Cerebellar nuclear complex (tissue), 1 donor: ENCODE results near the gene CLDN2.
"Not testable (repeated sequence)": the region's sequence is repeated elsewhere in the genome, so short reads cannot be mapped to it uniquely, and the experiment has no call there.

Experiments used
- DNase-seq, 2 experiments: peaks; one replicate each; lab custom pipeline; 2025; lab: John Stamatoyannopoulos, UW

Gene CLDN2, protein sequence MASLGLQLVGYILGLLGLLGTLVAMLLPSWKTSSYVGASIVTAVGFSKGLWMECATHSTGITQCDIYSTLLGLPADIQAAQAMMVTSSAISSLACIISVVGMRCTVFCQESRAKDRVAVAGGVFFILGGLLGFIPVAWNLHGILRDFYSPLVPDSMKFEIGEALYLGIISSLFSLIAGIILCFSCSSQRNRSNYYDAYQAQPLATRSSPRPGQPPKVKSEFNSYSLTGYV

DNA sequence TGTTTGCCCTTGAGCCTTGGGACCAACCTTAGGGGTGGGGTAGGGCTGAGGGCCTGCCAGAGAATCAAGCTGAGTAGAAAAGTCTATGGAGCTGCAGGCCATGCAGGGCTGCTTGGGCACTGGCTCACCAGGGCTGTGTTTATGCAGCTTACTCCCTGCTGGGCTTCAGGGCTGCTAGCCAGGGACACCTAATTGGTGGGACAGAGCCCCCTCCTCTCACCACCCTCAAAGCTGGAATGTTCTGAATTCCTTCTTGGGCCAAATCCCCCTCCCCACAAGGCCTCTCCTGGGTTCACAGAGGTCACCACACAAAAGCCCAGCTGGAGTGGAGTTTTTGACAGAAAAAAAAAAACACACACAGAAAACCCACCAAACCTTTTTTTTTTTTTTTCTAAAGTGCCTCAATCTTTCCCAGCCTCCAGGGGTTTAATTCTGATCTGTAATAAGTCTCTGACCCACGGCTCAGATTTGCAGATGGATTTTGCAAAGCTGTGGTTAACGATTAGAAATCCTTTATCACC lies at the start of gene CLDN2:
Gene CLDN2 (plus strand): TSS at position 471 of the 521 bp plus-strand sequence. CDS start 7,827 bp downstream, outside the sequence.
- no peak for DNase-seq

DNA sequence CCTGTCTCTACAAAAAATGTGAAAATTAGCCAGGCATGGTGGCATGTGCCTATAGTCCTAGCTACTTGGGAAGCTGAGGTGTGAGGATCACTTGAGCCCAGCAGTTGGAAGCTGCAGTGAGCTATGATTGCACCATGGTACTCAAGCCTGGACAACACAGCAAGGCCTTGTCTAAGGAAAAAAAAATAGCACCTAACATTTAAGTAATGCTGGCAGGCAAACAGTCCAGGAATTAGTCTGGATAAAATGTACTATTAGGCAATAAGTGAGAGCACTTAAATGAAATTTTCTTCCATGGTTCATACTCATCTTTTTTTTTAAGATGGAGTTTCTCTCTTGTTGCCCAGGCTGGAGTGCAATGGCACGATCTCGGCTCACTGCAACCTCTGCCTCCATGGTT lies 47.4 kb upstream of the CLDN2 start:
- not testable (repeated sequence) for DNase-seq

DNA sequence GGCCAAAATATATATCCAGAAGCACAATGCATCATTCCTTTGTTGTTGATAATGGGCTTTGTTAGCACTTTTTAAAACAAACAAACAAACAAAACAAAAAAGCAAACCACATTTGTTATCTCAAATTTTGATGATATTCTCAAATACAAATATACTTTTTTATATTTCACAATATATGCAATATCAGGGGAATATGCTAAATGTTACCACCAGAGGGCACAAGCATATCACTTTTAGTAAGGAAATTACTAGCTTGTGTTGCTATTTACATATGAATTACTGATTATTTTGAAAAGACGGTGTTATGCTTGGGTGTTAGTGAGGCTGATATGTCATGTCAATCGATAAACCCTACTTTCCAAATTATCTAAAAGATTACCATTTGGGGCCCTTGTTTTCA lies 46.1 kb upstream of the CLDN2 start:
- no peak for DNase-seq

DNA sequence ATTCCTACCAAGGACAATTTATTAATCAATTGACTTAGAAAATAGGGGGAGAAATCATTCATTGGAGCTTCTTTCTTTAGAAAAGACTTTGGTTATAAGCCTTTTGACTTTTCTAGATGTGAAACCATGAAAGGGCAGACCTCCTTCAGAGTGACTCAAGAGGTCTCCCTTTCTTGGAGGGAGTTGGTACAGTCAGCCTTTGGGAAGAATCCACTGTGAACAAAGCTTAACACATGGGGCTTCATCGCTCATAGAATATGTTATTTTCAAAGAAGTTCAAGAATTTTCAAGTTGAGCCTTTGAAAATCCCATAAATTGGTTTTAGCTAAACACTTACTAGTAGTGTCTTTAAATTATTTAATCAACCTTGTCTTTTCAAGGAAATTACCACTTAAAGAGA lies 45.1 kb upstream of the CLDN2 start:
- no peak for DNase-seq

DNA sequence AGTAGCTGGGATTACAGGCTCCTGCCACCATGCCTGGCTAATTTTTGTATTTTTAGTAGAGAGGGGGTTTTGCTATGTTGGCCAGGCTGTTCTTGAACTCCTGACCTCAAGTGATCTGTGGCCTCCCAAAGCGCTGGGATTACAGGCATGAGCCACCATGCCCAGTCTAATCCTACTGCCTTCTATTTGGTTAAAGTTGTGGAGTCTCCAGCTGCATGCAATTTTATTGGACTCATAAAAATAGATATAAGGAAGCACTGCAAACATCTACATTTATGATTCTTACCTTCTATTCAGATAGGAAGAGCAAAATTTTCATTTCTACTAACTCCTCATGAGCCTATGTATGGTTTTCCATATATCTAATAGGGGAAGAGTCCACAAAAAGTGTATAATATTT lies 30.7 kb upstream of the CLDN2 start:
- no peak for DNase-seq

DNA sequence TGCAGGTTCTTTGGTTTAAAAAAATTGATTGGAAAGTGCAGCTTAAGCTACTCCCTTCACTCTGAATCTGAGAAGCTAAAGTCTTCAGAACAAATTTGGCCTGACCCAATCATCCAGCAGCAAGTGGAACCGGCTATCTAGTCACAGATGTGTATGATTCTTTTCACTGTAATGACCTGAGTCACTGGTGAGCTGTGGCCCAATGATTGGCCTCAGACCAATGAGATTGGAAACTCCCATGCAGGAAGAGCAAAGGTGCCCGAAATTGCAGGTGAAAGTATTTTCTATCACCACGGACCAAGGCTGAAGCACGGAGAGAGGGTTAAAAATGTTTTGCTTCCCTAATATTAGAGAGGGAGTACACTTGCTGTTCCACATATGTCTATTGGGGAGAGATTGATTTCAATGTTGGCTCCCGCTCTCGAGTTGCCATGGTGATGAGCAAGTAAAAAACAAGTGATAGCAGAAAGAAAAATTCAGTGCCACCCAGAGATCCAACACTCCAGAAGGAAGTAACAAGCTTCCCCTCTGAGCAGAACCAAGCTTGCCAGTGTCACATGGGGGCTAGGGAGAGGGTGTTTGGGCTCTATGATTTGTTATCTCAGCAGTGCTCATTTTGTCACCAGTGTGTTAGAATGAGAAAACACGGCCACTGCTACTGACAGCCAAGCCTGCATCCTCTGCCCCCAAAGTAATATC lies 28.3 kb upstream of the CLDN2 start:
- no peak for DNase-seq

DNA sequence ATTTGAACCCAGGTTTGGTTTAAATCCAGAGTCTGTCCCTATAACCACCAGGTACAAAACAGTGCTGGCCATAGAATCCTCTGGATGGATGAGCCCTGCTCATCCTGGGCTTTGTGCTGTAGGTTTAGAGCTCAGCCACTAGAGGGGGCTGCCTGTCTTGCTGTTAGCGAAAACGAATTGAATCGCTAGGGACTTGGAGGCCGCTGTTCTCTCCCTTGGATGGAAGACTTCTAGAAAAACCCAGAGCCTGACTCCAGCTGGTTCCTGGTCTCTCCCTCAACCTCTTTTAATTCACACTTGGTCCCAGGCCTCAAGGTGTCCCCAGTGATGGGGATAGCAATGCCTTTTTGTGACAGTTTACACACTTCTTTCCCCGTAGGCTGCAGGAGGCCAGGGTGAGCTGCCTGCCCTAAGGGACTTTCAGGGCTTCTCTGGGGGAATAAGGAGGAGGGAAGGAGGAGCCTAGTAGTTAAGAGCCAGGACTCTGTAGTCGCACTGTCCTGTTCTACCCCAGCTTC lies 25.8 kb upstream of the CLDN2 start:
- DNase-seq: no peak

DNA sequence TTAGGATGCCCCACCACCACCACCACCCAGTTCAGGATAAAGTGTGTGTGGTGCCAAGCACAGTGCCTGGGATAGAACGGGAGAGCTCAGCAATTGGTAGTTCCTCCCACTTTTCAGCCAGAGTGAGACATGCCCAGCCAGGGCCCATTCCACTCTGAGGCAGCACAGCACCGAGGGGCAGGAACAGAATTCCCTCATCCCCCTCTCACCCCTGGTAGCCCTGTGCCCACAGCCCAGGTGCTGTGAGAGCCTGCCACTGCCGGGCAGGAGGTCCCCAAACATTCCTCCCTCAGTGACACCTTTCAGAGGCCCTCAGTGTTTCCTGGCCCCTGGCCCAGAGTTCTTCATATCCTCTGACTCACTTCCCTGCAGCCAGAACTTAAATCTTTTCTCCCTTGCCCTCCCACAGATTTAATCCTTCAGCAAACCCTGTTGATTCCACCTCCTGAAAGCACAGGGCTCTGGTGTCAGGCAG lies 25.2 kb upstream of the CLDN2 start:
- DNase-seq: no peak

DNA sequence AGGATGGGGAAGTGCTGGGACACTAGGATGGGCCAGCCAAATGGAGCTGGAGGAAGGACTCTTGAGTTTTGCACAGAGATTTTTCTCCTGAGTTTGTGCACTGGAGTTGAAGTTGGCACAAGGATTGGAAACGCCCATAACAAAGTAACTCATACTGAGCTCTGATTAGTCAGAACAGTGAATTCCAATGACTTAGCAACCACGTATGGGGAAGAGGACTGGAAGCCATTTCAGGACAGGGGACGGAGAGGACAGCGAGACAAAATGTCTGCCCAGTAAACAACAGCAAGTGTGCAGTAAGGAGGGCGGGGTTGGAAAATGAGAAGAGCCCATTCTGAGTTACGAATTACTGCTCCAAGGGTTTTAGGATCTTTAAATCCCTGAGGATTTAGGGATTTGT lies 22.9 kb upstream of the CLDN2 start:
- DNase-seq: no peak

DNA sequence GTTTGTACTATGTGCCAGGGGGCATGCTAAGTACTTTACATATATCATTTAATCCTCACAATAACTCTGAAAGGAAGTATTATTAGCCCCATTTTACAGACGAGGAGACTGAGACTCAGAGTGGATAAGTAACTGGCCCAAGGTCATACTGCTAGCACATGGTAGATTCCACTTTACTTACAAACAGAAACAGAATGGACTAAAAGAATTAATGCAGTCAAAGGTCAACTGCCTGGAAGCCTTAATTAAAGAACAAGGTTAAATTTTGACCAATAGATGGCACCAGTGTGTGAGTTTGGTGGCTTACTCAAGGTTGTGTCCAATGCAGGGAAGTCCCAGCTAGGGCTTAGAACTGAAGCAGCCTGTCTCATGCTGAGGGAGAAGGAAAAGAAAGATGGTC lies 21.7 kb upstream of the CLDN2 start:
- DNase-seq: no peak

DNA sequence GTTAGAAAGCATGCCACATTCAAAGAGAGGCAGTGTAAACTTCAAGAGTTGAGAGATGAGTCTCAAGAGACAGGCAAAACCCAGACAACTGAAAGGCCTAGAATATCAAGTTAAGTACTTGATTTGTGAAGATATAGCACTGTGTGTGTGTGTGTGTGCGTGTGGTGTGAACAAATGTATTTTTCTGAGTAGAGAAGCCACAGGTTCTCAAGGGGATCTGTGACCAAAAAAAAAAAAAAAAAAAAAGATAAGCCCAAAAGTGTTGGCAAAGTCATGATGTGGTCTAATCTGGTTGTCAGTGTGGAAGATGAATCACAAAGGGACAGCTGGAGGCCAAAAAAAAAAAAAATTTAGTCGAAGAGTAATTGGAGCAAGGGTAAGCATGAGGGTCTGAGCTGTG lies 20.9 kb upstream of the CLDN2 start:
- no peak for DNase-seq

DNA sequence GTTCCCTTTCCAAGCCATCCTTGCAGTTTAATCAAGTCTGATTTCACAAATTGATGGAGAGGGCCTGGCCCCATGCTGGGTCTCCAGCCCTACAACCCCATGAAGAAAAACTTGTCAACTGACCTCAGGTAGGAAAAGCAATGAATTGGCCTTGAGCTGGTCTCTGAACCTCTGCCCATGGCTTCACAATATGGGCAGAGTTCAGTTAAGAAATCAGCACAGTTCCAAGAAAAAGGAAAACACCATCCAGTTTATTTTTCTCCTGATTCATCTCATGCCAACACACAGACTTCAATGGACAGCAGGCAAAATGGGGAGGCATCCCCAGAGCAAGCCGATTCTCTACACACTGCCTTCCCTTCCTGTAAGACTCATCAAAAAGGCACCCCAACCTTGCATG lies 20.4 kb upstream of the CLDN2 start:
- no peak for DNase-seq

DNA sequence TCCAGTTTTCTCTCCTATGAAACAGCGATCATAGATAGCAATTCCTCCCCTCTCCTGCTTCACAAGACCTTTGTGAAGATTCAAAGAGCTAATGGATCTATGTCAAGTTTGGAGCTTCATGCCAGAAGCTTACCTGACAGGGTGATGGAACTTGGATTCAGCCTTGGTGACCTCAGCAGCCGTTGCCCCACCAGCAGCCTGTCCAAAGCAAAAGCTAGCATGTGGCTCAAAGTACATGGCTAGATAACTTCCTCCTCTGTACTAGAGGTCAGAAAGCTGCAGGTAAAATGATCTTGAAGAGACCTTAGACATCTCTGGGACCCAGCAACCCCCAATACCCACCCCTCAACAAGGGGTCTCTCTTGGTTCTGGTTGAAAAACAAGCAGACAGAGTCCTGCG lies 18.9 kb upstream of the CLDN2 start:
- DNase-seq: no peak

DNA sequence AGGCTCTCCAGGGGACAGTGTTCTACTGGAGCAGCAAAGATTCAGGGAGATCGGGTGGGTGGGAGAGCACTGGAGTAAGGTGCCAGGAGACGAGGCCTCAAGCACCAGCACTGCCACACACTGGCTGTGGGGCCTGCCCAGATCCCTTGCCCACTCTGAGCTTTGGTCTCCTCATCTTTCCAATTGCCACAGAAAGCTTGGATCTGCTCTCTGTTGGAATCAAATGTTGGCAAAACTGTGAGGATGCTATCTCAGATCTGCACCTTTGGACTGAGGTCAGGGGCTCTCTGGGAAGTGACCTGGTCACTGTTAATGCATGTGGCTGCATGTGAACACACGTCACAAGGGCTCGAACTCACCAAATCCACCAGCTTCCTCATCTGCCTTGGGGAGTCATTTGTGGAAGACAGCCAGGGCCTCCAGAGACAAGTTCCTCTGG lies 18.4 kb upstream of the CLDN2 start:
- DNase-seq: no peak

DNA sequence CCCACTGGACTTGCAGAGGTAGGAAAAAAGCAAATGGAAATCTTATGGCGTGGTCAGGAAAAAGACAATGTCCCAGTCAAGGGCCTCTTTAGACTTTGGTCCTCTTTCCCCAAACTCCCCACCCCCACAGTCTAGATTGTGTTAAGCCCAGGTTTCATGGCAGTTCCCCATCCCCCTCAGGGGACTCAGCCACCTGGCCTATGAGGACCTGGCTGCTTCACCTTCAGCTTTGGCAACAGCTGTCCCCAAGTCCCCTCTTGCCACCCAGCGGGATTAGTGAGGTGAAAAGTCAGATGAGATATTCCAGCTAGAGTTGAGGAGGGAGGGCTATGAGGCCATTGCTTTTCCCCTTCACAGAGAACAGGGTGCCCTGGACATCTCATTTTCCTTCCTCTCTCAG lies 17.5 kb upstream of the CLDN2 start:
- DNase-seq: no peak

DNA sequence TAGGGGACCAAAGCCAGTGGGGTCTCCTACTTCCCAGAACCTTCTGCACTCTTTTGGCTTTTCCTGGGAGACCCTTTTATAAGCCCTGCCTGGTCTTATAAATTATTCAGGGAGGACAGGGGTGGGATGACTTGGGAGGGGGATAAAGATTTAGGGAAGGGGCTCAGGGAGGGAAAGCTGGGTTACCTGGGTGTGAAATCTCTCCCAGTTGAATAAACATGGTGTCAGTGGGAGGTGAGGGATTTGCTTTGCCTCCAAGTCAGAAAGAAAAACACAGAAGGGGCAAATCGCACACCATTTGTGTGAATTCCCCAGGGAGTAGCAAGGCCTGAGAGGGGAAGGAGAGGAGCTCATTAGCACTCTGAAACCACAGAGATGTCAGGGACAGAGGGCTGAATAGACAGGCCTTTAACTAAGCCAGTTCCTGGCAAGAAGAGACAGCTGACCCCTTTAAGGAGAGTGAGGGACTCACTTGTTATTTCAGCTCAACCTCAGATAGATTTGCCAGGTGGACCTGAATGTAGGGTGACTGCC lies 16.8 kb upstream of the CLDN2 start, which contains the start of gene RIPPLY1:
Gene RIPPLY1 (minus strand): TSS at position 51 of the 534 bp plus-strand sequence. CDS start 54 bp downstream, outside the sequence.
- DNase-seq: no peak

DNA sequence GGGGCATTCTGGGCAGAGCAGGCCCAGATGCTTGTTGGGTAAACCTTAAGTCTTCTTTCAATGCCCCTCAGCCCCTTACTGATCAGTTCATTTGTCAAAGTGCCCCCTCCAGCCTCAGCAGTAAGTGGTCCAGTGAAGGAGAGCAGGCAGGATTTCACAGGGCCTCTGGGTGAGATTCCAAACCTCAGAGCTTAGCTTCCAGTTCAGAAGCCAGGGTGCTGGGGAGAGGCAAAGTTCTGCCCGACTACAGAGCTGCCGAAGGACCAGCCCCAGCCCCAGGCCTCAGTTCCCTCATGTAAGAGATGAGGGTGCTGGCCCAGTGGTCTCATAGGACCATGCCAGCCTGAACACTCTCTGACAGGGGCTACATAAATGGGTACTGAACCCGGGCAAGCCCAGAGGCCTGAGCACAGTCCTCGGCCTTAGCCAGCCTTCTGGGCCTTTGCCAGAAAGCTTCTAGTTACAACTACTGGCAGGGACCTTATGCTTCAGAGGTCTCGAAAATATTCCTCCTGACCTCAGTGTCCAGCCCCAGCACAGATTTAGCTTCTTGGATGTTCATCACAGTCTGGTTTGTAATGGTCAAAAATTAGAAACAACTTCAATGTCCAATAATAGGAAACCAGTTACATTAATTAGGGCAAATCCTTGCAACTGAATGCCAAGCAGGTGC lies 16.2 kb upstream of the CLDN2 start:
- DNase-seq: no peak

DNA sequence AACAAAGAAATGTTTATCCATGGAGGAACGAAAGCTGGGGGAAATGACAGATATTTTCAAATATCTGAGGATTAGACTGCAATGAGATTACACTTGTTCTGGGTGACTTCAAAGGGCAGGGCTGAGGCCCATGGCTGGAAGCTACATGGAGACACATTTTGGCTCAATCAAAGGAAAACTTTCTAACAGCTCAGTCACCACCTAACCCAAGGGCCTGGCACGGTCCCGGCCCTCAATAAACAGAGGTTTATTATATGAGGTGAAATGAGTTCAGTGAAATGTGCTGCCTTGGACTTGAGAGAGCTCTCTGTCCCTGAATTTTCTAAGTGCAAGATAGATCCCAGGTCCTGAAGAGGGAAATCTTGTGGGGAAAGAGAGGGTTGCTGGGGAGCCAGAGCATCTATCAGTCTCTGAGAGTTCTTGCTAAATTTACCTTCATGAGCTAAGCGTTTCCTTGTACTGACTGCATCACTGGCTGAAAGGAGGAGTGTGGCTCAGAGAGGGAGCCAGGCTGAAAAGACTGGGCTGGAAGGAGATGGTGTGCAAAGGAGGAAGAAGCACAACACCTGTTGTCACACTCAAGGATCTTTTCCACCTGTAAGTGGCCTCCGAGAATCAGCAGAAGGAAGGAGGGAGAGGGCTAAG lies 15.0 kb upstream of the CLDN2 start:
- no peak for DNase-seq

DNA sequence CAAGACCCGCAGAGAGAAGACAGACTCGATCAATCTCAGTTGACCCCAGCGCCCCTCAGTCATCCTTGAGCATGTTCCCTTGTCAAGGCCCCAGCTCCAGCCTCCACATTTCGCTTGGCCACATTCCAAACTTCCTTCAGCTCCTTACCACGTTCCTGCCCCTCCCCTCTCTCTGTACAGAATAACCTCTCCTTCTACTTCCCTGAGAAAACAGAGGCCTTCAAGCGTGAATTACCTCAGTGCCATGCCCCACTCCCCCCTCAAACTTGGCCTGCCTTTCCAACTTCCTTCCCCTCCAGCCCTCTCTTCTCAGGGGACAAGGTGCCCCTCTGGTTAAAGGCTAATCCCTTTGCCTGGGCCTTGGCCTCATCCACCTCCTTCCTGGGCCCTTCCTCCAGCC lies 13.8 kb upstream of the CLDN2 start:
- DNase-seq: no peak

DNA sequence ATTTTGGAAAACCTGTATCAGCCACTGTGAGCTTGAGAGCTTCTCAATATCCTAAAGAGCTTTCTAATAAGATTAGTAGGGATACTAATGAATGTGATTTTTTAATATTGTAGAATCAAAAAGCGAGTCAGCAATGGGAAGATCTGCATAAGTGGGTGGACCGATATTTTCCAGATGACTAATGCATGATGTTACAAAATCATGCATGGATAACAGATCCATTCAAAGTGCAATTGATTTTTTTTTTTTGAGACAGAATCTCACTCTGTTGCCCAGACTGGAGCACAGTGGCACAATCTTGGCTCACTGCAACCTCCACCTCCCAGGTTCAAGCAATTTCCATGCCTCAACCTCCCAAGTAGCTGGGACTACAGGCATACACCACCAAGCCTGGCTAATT lies 7.3 kb upstream of the CLDN2 start:
- DNase-seq: no peak

DNA sequence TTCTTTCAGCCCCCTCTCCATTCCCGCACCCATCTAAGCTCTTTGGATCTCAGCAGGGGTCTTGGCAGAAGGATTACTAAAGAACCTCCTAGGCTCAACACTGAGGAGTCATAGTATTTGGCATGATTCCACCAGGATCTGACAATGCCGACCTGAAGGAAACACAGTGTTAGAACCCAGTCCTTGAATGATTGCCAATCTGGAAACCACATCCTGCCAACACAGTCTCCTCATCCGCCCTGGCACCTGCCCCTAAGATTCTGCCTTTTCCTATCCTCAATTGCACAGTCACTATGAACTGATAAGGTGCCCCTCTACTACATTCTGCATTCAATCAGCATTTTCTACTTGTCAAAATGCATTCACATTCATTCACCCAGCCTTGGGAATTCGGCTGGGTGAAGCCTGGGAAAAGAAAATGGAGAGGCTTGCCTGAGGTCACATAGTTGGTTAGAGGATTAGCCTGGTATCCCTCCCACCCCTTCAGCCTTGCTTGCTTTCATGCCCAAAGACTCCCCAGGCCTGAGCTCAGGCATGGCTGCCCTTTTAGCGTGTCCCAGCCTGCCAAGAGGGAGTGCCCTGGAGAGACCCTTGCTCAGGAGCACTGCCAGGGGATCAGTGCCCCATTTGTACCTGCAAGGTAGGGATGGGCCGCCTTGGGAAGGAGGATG lies 2.2 kb upstream of the CLDN2 start:
- no peak for DNase-seq
